ENCODE measurements around the gene NSUN6.

NSUN6 gene

DNA sequence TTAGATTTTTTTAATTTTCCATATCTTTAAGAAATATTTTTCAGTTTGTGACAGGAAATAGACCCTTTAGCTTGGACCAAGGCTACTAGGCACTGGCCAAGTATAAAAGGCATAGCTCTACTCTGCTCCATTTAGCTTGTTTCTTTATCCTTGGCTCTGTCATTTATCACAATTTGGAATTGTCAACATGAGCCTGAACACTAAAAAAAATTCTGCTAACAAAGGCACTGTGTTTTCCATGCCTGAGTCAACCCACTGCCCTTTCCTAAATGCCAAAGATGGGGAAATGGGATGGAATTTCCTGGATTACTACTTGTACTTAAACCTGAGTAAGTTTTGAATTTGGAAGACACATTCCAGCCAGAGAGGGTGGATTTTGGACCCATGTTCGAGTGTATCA is 128.4 kb downstream of the NSUN6 start:
- Histone ChIP-seq H3K4me3 (ENCODE audit: low read depth in 1 of 2, low read length in 2 of 2) (no peak overlapping the region), H3K9me3 (ENCODE audit: insufficient read depth, low read length, severe bottlenecking) (no peaks in the 10 kb centered on the region), H3K27ac (ENCODE audit: low read length) (no peak overlapping the region), H2AFZ (ENCODE audit: low read depth, low read length) (no peak overlapping the region), H3K4me1 (ENCODE audit: insufficient read depth, low read length) (no peaks in the 10 kb centered on the region), H3K9ac (ENCODE audit: low read depth, low read length) (no peak overlapping the region), H3K36me3 (ENCODE audit: insufficient read depth, low read length) (no peaks in the 10 kb centered on the region), H4K20me1 (ENCODE audit: insufficient read depth, low read length) (no peaks in the 10 kb centered on the region), H3K79me2 (ENCODE audit: insufficient read depth, low read length) (no peaks in the 10 kb centered on the region), H3K27me3 (ENCODE audit: insufficient read depth, low read length, poor library complexity) (no peaks in the 10 kb centered on the region), H3K4me2 (ENCODE audit: insufficient read depth, low read length) (no peak overlapping the region)
- no peak for ATAC-seq (ENCODE audit: insufficient read depth, low read depth)
- no peak for TF ChIP-seq EZH2 (IDR thresholded peaks at IDR 0.05; ENCODE audit: borderline replicate concordance, low read depth, low read length, severe bottlenecking)
- TF ChIP-seq, protein P1, sequence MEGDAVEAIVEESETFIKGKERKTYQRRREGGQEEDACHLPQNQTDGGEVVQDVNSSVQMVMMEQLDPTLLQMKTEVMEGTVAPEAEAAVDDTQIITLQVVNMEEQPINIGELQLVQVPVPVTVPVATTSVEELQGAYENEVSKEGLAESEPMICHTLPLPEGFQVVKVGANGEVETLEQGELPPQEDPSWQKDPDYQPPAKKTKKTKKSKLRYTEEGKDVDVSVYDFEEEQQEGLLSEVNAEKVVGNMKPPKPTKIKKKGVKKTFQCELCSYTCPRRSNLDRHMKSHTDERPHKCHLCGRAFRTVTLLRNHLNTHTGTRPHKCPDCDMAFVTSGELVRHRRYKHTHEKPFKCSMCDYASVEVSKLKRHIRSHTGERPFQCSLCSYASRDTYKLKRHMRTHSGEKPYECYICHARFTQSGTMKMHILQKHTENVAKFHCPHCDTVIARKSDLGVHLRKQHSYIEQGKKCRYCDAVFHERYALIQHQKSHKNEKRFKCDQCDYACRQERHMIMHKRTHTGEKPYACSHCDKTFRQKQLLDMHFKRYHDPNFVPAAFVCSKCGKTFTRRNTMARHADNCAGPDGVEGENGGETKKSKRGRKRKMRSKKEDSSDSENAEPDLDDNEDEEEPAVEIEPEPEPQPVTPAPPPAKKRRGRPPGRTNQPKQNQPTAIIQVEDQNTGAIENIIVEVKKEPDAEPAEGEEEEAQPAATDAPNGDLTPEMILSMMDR (IDR thresholded peaks at IDR 0.05; ENCODE audit: borderline replicate concordance, extremely low read depth, low read length, poor library complexity, severe bottlenecking) = no peak
- DNase-seq = no peak

DNA sequence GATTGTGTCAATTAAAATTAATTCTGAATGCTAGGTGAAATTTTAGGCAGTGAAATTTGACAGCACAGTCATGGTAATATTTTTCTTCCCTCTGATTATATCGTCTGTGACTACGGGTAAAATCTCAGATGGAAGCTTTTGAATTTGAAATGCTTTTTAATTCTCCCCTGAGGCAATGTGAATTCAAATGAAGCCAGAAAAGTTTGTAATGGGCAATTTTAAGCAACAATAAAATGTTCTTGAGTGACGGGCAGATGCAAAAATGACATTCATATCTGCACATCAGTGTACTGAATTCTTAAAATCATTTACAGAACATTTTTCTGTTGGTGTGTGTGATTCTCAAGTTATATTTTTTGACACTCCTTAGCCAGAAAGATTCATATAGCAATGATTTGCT is 134.5 kb downstream of the NSUN6 start:
- Histone ChIP-seq H3K27me3 (ENCODE audit: insufficient read depth, low read length, poor library complexity) (no peaks in the 10 kb centered on the region), H2AFZ (ENCODE audit: low read depth, low read length) (no peak overlapping the region), H3K27ac (ENCODE audit: low read length) (no peak overlapping the region), H3K4me2 (ENCODE audit: insufficient read depth, low read length) (no peak overlapping the region), H3K36me3 (ENCODE audit: insufficient read depth, low read length) (no peaks in the 10 kb centered on the region), H3K79me2 (ENCODE audit: insufficient read depth, low read length) (no peaks in the 10 kb centered on the region), H3K4me3 (ENCODE audit: low read depth in 1 of 2, low read length in 2 of 2) (no peak overlapping the region), H3K9ac (ENCODE audit: low read depth, low read length) (no peak overlapping the region), H3K9me3 (ENCODE audit: insufficient read depth, low read length, severe bottlenecking) (no peaks in the 10 kb centered on the region), H4K20me1 (ENCODE audit: insufficient read depth, low read length) (no peaks in the 10 kb centered on the region), H3K4me1 (ENCODE audit: insufficient read depth, low read length) (no peaks in the 10 kb centered on the region)
- TF ChIP-seq, protein P1 (IDR thresholded peaks at IDR 0.05; ENCODE audit: borderline replicate concordance, extremely low read depth, low read length, poor library complexity, severe bottlenecking) = no peak
- no peak for TF ChIP-seq EZH2 (IDR thresholded peaks at IDR 0.05; ENCODE audit: borderline replicate concordance, low read depth, low read length, severe bottlenecking)
- DNase-seq = no peak
- no peak for ATAC-seq (ENCODE audit: insufficient read depth, low read depth)

DNA sequence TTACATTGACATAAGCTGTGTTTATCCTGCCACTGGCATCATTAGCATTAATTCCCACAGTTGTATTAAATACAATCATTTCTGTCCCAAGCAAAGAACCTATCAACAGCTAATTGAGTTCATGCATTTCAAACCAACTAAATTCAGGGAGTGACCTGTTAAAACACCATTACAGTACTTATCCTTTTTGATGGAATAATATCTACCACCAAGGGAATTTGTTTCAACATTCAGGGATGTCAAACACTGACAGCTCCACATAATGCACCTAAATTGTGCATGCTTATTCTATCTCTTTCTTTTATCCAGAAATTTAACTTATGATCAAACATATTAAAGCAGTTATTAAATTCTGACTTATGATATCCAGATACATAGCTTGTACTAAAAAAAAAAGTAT is 136.8 kb downstream of the NSUN6 start:
- Histone ChIP-seq H3K79me2 (ENCODE audit: insufficient read depth, low read length) (no peaks in the 10 kb centered on the region), H3K36me3 (ENCODE audit: insufficient read depth, low read length) (no peaks in the 10 kb centered on the region), H3K4me2 (ENCODE audit: insufficient read depth, low read length) (no peak overlapping the region), H3K27ac (ENCODE audit: low read length) (no peak overlapping the region), H3K9me3 (ENCODE audit: insufficient read depth, low read length, severe bottlenecking) (no peaks in the 10 kb centered on the region), H3K4me3 (ENCODE audit: low read depth in 1 of 2, low read length in 2 of 2) (no peak overlapping the region), H2AFZ (ENCODE audit: low read depth, low read length) (no peak overlapping the region), H4K20me1 (ENCODE audit: insufficient read depth, low read length) (no peaks in the 10 kb centered on the region), H3K4me1 (ENCODE audit: insufficient read depth, low read length) (no peaks in the 10 kb centered on the region), H3K27me3 (ENCODE audit: insufficient read depth, low read length, poor library complexity) (no peaks in the 10 kb centered on the region), H3K9ac (ENCODE audit: low read depth, low read length) (no peak overlapping the region)
- DNase-seq (no peak), ATAC-seq (ENCODE audit: insufficient read depth, low read depth) (no peak)
- TF ChIP-seq, protein P1 (IDR thresholded peaks at IDR 0.05; ENCODE audit: borderline replicate concordance, extremely low read depth, low read length, poor library complexity, severe bottlenecking) = no peak
- no peak for TF ChIP-seq EZH2 (IDR thresholded peaks at IDR 0.05; ENCODE audit: borderline replicate concordance, low read depth, low read length, severe bottlenecking)

DNA sequence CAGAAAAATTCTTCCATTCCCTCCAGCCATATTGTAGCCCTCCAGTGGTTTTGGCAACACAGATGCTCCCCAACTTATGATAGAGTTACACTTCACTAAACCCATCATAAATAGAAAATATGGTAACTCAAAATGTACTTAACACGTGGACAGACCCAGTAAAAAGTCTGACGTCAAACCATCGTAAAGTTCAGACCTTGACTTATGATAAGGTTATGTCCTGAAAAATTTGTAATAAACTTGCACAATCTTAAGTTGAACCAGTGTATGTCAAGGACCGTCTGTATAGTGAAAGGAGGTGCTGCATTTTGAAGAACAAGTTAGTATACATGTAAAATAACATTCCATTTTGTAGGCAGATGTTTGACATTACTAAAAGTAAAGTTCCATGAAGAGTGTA is 142.8 kb downstream of the NSUN6 start:
- Histone ChIP-seq H3K27me3 (ENCODE audit: insufficient read depth, low read length, poor library complexity) (no peaks in the 10 kb centered on the region), H3K4me2 (ENCODE audit: insufficient read depth, low read length) (no peak overlapping the region), H3K27ac (ENCODE audit: low read length) (no peak overlapping the region), H2AFZ (ENCODE audit: low read depth, low read length) (no peak overlapping the region), H3K4me3 (ENCODE audit: low read depth in 1 of 2, low read length in 2 of 2) (no peak overlapping the region), H3K4me1 (ENCODE audit: insufficient read depth, low read length) (no peaks in the 10 kb centered on the region), H3K36me3 (ENCODE audit: insufficient read depth, low read length) (no peaks in the 10 kb centered on the region), H4K20me1 (ENCODE audit: insufficient read depth, low read length) (no peaks in the 10 kb centered on the region), H3K79me2 (ENCODE audit: insufficient read depth, low read length) (no peaks in the 10 kb centered on the region), H3K9me3 (ENCODE audit: insufficient read depth, low read length, severe bottlenecking) (no peaks in the 10 kb centered on the region), H3K9ac (ENCODE audit: low read depth, low read length) (no peak overlapping the region)
- ATAC-seq (ENCODE audit: insufficient read depth, low read depth) (no peak), DNase-seq (no peak)
- TF ChIP-seq EZH2 (IDR thresholded peaks at IDR 0.05; ENCODE audit: borderline replicate concordance, low read depth, low read length, severe bottlenecking) = no peak
- TF ChIP-seq, protein P1 (IDR thresholded peaks at IDR 0.05; ENCODE audit: borderline replicate concordance, extremely low read depth, low read length, poor library complexity, severe bottlenecking) = no peak

Data from DND-41 (cell line).